HAP-1 (cell line): ENCODE data around the gene OR52D1.

Source experiments
- DNase-seq, 2 experiments: peaks; one replicate each; pipeline ENCODE4 v3.0.0-alpha.2; 2016 to 2020; ENCODE audit warnings: low spot score in 2 of 2
- H3K27me3 ChIP-seq: fragments of 250-450 bp; sonication (Bioruptor Pico); 2 replicates; pipeline ENCODE4 v1.5.1; 2020; ENCODE audit warnings: low read depth, mild to moderate bottlenecking, moderate library complexity
- H3K36me3 ChIP-seq: fragments of 250-450 bp; sonication (Bioruptor Pico); replicated peaks from 2 replicates; pipeline ENCODE4 v1.5.1; 2020; ENCODE audit warnings: mild to moderate bottlenecking
- H3K4me1 ChIP-seq: fragments of 250-450 bp; sonication (Bioruptor Pico); 2 replicates; pipeline ENCODE4 v1.5.1; 2020; ENCODE audit warnings: mild to moderate bottlenecking
- H3K4me3 ChIP-seq: fragments of 250-450 bp; sonication (Bioruptor Pico); 2 replicates; pipeline ENCODE4 v1.5.1; 2020; ENCODE audit warnings: mild to moderate bottlenecking, moderate library complexity
- H3K9me3 ChIP-seq: fragments of 250-450 bp; sonication (Bioruptor Pico); 2 replicates; pipeline ENCODE4 v1.5.1; 2020; ENCODE audit warnings: mild to moderate bottlenecking, moderate library complexity
- in situ Hi-C: fragments of 300-500 bp; cut with MboI; formaldehyde crosslinking; loops from 3 replicates; pipeline ENCODE4 v1.14.3; 2020; ENCODE audit warnings: low sequenced_read_pairs, inconsistent platforms, mixed read lengths

Gene OR52D1

GRCh38 chr11:5499671-5500070 is 11.2 kb downstream of the OR52D1 start:
- no peak overlapping the region for H3K4me3 ChIP-seq
- 0 out of 2 replicates have a peak, but pooled peaks cover 3% of the 10 kb centered on the region for H3K27me3 ChIP-seq
- H3K36me3 ChIP-seq = no peaks in the 10 kb centered on the region
- no peaks in the 10 kb centered on the region for H3K9me3 ChIP-seq
- DNase-seq = no peak
- no peaks in the 10 kb centered on the region for H3K4me1 ChIP-seq
- in situ Hi-C loops = no loop called here

GRCh38 chr11:5500393-5500801 is 11.9 kb downstream of the OR52D1 start:
- in situ Hi-C loops = no loop called here

GRCh38 chr11:5504403-5504921 is 16.0 kb downstream of the OR52D1 start:
- Histone ChIP-seq H3K36me3 (no peaks in the 10 kb centered on the region), H3K27me3 (0 out of 2 replicates have a peak, but pooled peaks cover 3% of the 10 kb centered on the region)

More at GRCh38 chr11:5500393-5500801, 11.9 kb downstream of the OR52D1 start:
- Histone ChIP-seq H3K9me3 (no peaks in the 10 kb centered on the region), H3K4me3 (no peak overlapping the region), H3K27me3 (0 out of 2 replicates have a peak, but pooled peaks cover 3% of the 10 kb centered on the region), H3K4me1 (no peaks in the 10 kb centered on the region), H3K36me3 (no peaks in the 10 kb centered on the region)
- no peak for DNase-seq

GRCh38 chr11:5505363-5506048 is 17.0 kb downstream of the OR52D1 start:
- DNase-seq = no peak
- Histone ChIP-seq H3K36me3 (no peaks in the 10 kb centered on the region), H3K4me1 (no peaks in the 10 kb centered on the region), H3K27me3 (0 out of 2 replicates have a peak, but pooled peaks cover 2% of the 10 kb centered on the region), H3K9me3 (no peaks in the 10 kb centered on the region), H3K4me3 (no peak overlapping the region)
- in situ Hi-C loops = no loop called here

More at GRCh38 chr11:5504403-5504921, 16.0 kb downstream of the OR52D1 start:
- in situ Hi-C loops = no loop called here
- no peak for DNase-seq
- Histone ChIP-seq H3K4me1 (no peaks in the 10 kb centered on the region), H3K4me3 (no peak overlapping the region), H3K9me3 (no peaks in the 10 kb centered on the region)

- no peaks in the 10 kb centered on the region for H3K4me1 ChIP-seq
- no peaks in the 10 kb centered on the region for H3K36me3 ChIP-seq
- no peaks in the 10 kb centered on the region for H3K9me3 ChIP-seq
- H3K4me3 ChIP-seq = no peak overlapping the region
- in situ Hi-C loops = no loop called here
- no peak for DNase-seq
- H3K27me3 ChIP-seq = no peaks in the 10 kb centered on the region
Observed at GRCh38 chr11:5507177-5507932, 18.9 kb downstream of the OR52D1 start.

GRCh38 chr11:5507933-5508305 is 19.4 kb downstream of the OR52D1 start:
- H3K4me1 ChIP-seq = no peaks in the 10 kb centered on the region
- no peak overlapping the region for H3K4me3 ChIP-seq
- DNase-seq = no peak
- no peaks in the 10 kb centered on the region for H3K9me3 ChIP-seq
- in situ Hi-C loops = no loop called here
- H3K36me3 ChIP-seq = no peaks in the 10 kb centered on the region
- H3K27me3 ChIP-seq = no peaks in the 10 kb centered on the region

- in situ Hi-C loops = no loop called here
- H3K9me3 ChIP-seq = no peaks in the 10 kb centered on the region
Observed at GRCh38 chr11:5508605-5509004, 20.1 kb downstream of the OR52D1 start.

GRCh38 chr11:5509803-5510202 is 21.3 kb downstream of the OR52D1 start, which contains the start of gene UBQLN3:
TSS of gene UBQLN3 (minus strand) at chr11:5509957. CDS start at chr11:5509558, 399 bp downstream.
- no peaks in the 10 kb centered on the region for H3K4me1 ChIP-seq
- DNase-seq = no peak
- H3K36me3 ChIP-seq = no peaks in the 10 kb centered on the region
- H3K9me3 ChIP-seq = no peaks in the 10 kb centered on the region
- H3K4me3 ChIP-seq = no peak within 1 kb of the TSS
- no peaks in the 10 kb centered on the region for H3K27me3 ChIP-seq
- in situ Hi-C loops = no loop called here

More at GRCh38 chr11:5508605-5509004, 20.1 kb downstream of the OR52D1 start:
- H3K4me3 ChIP-seq = no peak overlapping the region
- H3K4me1 ChIP-seq = no peaks in the 10 kb centered on the region
- DNase-seq = no peak
- no peaks in the 10 kb centered on the region for H3K27me3 ChIP-seq
- no peaks in the 10 kb centered on the region for H3K36me3 ChIP-seq

GRCh38 chr11:5514841-5515240 is 26.4 kb downstream of the OR52D1 start:
- no peaks in the 10 kb centered on the region for H3K4me1 ChIP-seq
- no peak for DNase-seq
- H3K4me3 ChIP-seq = no peak overlapping the region
- in situ Hi-C loops = no loop called here
- no peaks in the 10 kb centered on the region for H3K9me3 ChIP-seq
- no peaks in the 10 kb centered on the region for H3K36me3 ChIP-seq
- no peaks in the 10 kb centered on the region for H3K27me3 ChIP-seq

GRCh38 chr11:5516599-5516998 is 28.1 kb downstream of the OR52D1 start, which contains the start of gene UBQLNL:
TSS of gene UBQLNL (minus strand) at chr11:5516699. CDS start at chr11:5516441, 258 bp downstream.
- Histone ChIP-seq H3K4me3 (no peak within 1 kb of the TSS), H3K9me3 (no peaks in the 10 kb centered on the region), H3K36me3 (no peaks in the 10 kb centered on the region), H3K4me1 (no peaks in the 10 kb centered on the region), H3K27me3 (no peaks in the 10 kb centered on the region)
- DNase-seq = no peak
- in situ Hi-C loops = no loop called here

- Histone ChIP-seq H3K4me1 (no peaks in the 10 kb centered on the region), H3K36me3 (no peaks in the 10 kb centered on the region), H3K4me3 (no peak overlapping the region), H3K9me3 (no peaks in the 10 kb centered on the region), H3K27me3 (no peaks in the 10 kb centered on the region)
- no peak for DNase-seq
- in situ Hi-C loops = no loop called here
Observed at GRCh38 chr11:5521540-5521939, 33.1 kb downstream of the OR52D1 start.

GRCh38 chr11:5522308-5522707 is 33.8 kb downstream of the OR52D1 start:
- in situ Hi-C loops = no loop called here
- no peaks in the 10 kb centered on the region for H3K9me3 ChIP-seq
- no peaks in the 10 kb centered on the region for H3K36me3 ChIP-seq
- H3K4me1 ChIP-seq = no peaks in the 10 kb centered on the region
- no peaks in the 10 kb centered on the region for H3K27me3 ChIP-seq
- no peak overlapping the region for H3K4me3 ChIP-seq
- DNase-seq = no peak

- Histone ChIP-seq H3K4me3 (no peak overlapping the region), H3K9me3 (no peaks in the 10 kb centered on the region), H3K4me1 (no peaks in the 10 kb centered on the region), H3K36me3 (no peaks in the 10 kb centered on the region), H3K27me3 (no peaks in the 10 kb centered on the region)
- no peak for DNase-seq
- in situ Hi-C loops = no loop called here
Observed at GRCh38 chr11:5524756-5525155, 36.3 kb downstream of the OR52D1 start.

- H3K4me1 ChIP-seq = no peaks in the 10 kb centered on the region
- H3K36me3 ChIP-seq = no peaks in the 10 kb centered on the region
- H3K27me3 ChIP-seq = no peaks in the 10 kb centered on the region
- no peak overlapping the region for H3K4me3 ChIP-seq
- in situ Hi-C loops = no loop called here
- DNase-seq = no peak
- H3K9me3 ChIP-seq = no peaks in the 10 kb centered on the region
Observed at GRCh38 chr11:5527716-5528115, 39.2 kb downstream of the OR52D1 start.
